Gastroesophageal sphincter (tissue), 4 donors: ENCODE measurements around the gene THOC6. TPM values are rescaled to one million over a fixed set of nuclear protein-coding genes. Genes with fewer than 3 reads are reported as not detected.

Experiments
- ATAC-seq: fragments of 150-250 bp; one replicate; pipeline ENCODE4 v1.9.1; 2016; ENCODE audit warnings: mild to moderate bottlenecking, moderate library complexity
- H3K27ac ChIP-seq, 4 donors: fragments of 200-600 bp; sonication (generic) in 3 of 4; 1 replicate in 3 of 4; 2 replicates in 1 of 4; pipeline ENCODE4 v1.5.1; 2016 to 2019
- H3K27me3 ChIP-seq: fragments of 200-600 bp; sonication (generic); one replicate; pipeline ENCODE4 v1.5.1; 2019
- H3K36me3 ChIP-seq, 2 donors: fragments of 200-600 bp; sonication (generic); one replicate each; pipeline ENCODE4 v1.5.1; 2019; ENCODE audit warnings: control low read depth in 1 of 2
- H3K4me1 ChIP-seq, 3 donors: fragments of 200-600 bp; sonication (generic); 1 replicate in 2 of 3; 2 replicates in 1 of 3; pipeline ENCODE4 v1.5.1; 2016 to 2019; ENCODE audit warnings: control low read depth in 2 of 3
- H3K4me3 ChIP-seq, 2 donors: fragments of 200-600 bp; sonication (generic); one replicate each; pipeline ENCODE4 v1.5.1; 2019; ENCODE audit warnings: mild to moderate bottlenecking in 1 of 2, moderate library complexity in 1 of 2
- H3K9me3 ChIP-seq, 3 donors: fragments of 200-600 bp; sonication (generic); one replicate each; pipeline ENCODE4 v1.5.1; 2017 to 2019; ENCODE audit warnings: control low read depth in 2 of 3
- CTCF ChIP-seq, 4 experiments: fragments of 200-600 bp in 2 of 4; fragments of 450-650 bp in 2 of 4; sonication (generic) in 1 of 4; IDR thresholded peaks; one replicate each; pipeline ENCODE4 v1.5.1; 2017 to 2019; ENCODE audit warnings: antibody characterized with exemption in 4 of 4, mild to moderate bottlenecking in 2 of 4, moderate library complexity in 2 of 4
- EP300 ChIP-seq: sonication (generic); formaldehyde crosslinking; IDR thresholded peaks from one replicate; pipeline ENCODE4 v1.6.1; 2017; ENCODE audit warnings: antibody characterized with exemption, mild to moderate bottlenecking
- POLR2A ChIP-seq, 2 donors: fragments of 450-650 bp; IDR thresholded peaks; one replicate each; pipeline ENCODE4 v1.6.1; 2017; ENCODE audit warnings: antibody characterized with exemption in 2 of 2, mild to moderate bottlenecking in 2 of 2, moderate library complexity in 1 of 2
- POLR2AphosphoS5 ChIP-seq: sonication (generic); formaldehyde crosslinking; IDR thresholded peaks from one replicate; pipeline ENCODE4 v1.6.1; 2017; ENCODE audit warnings: antibody characterized with exemption
- WGBS, 2 donors: methylation state at CpG; one replicate each; pipeline ENCODE4 v1.1.5; 2018; ENCODE audit warnings: low coverage in 1 of 2; 5-methylcytosine and 5-hydroxymethylcytosine counted together
- total RNA-seq, 4 donors: library from RNA; depleted of rRNA; stranded (reverse); fragments of >200 nt; gene quantifications; one replicate each; pipeline ENCODE4 v1.1.0, GENCODE V29; 2016

Gene THOC6
- total RNA-seq, 4 donors from 2014 or later, result 17.6 to 28.2 (median 25.0) TPM

- H3K4me1 ChIP-seq, result peaks cover 0 to 33% (median 15%) of the 10 kb centered on the region in 3 donors
- no peak for ATAC-seq
Measured at GRCh38 chr16:3029491-3030221, 5.8 kb downstream of the THOC6 start.

GRCh38 chr16:3030222-3031212, 6.7 kb downstream of the THOC6 start:
- TF ChIP-seq EP300 (no peak), POLR2A (IDR thresholded peaks at IDR 0.05) (no peak)
- ATAC-seq, result no peak
- peaks cover 0 to 25% (median 15%) of the 10 kb centered on the region in 3 donors for H3K4me1 ChIP-seq
- H3K27ac ChIP-seq, result no peak overlapping the region
- peaks cover 0 to 20% of the 10 kb centered on the region in 2 donors for H3K36me3 ChIP-seq
- WGBS, 2 donors, result 60% methylated on average over 2 of the region's 33 CpGs; no CpG with 5 or more reads in 1 of the 2 donors
- no peaks in the 10 kb centered on the region for H3K9me3 ChIP-seq
- H3K4me3 ChIP-seq, result no peak overlapping the region
- H3K27me3 ChIP-seq, result peaks cover 70% of the 10 kb centered on the region

More at GRCh38 chr16:3029491-3030221, 5.8 kb downstream of the THOC6 start:
- WGBS, 2 donors, result 39 to 56% methylated on average over 7 to 9 of the region's 59 CpGs
- peaks cover 0 to 22% of the 10 kb centered on the region in 2 donors for H3K36me3 ChIP-seq
- H3K27ac ChIP-seq, result no peak overlapping the region
- TF ChIP-seq POLR2A (IDR thresholded peaks at IDR 0.05), result no peak
- no peak for TF ChIP-seq CTCF (IDR thresholded peaks at IDR 0.05)
- no peak for TF ChIP-seq POLR2AphosphoS5
- no peak for TF ChIP-seq EP300
- peak overlapping the region in 1 of 2 donors; percentile 14 for H3K4me3 ChIP-seq
- no peaks in the 10 kb centered on the region for H3K9me3 ChIP-seq
- peaks cover 62% of the 10 kb centered on the region for H3K27me3 ChIP-seq

- H3K9me3 ChIP-seq, result no peaks in the 10 kb centered on the region
- TF ChIP-seq EP300 (no peak), CTCF (IDR thresholded peaks at IDR 0.05) (no peak), POLR2A (IDR thresholded peaks at IDR 0.05) (no peak), POLR2AphosphoS5 (no peak)
- H3K4me1 ChIP-seq, result peaks cover 0 to 37% (median 22%) of the 10 kb centered on the region in 3 donors
- peaks cover 91% of the 10 kb centered on the region for H3K27me3 ChIP-seq
- no peaks in the 10 kb centered on the region for H3K36me3 ChIP-seq
- no peak overlapping the region for H3K27ac ChIP-seq
- no peak for ATAC-seq
- H3K4me3 ChIP-seq, result no peak overlapping the region
- 28 to 32% methylated on average over 6 of the region's 7 CpGs for WGBS, 2 donors
Measured at GRCh38 chr16:3032624-3033023, 8.8 kb downstream of the THOC6 start.

- Histone ChIP-seq H3K36me3 (no peaks in the 10 kb centered on the region), H3K27ac (no peak overlapping the region), H3K9me3 (no peaks in the 10 kb centered on the region), H3K4me3 (no peak overlapping the region), H3K4me1 (peaks cover 0 to 12% (median 7%) of the 10 kb centered on the region in 3 donors), H3K27me3 (peaks cover 98% of the 10 kb centered on the region)
- TF ChIP-seq EP300, result no peak
- no peak for TF ChIP-seq POLR2AphosphoS5
- no peak for TF ChIP-seq CTCF (IDR thresholded peaks at IDR 0.05)
- no peak for TF ChIP-seq POLR2A (IDR thresholded peaks at IDR 0.05)
- no peak for ATAC-seq
- 0% methylated on average over 1 of the region's 19 CpGs; no CpG with 5 or more reads in 1 of the 2 donors for WGBS, 2 donors
Measured at GRCh38 chr16:3035289-3035971, 11.6 kb downstream of the THOC6 start.
